Measurements from ENCODE around the gene PADI6.

DNA sequence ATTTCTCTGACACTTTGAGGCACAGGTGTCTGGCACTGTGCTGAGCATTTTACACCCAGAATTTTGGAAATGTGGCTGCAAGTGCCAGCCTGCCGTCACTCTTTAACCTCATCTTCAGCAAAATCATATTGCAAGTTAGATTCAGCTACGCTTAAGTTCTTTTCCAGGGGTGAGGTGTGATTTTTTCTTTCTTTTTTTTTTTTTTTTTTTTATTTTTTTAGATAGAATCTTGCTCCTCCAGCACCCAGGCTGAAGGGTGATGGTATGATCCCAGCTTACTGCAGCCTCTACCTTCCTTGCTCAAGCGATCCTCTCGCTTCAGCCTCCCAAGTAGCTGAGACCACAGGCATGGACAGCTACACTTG is 70.0 kb downstream of the PADI6 start:
- TF ChIP-seq POLR2AphosphoS5 (IDR thresholded peaks at IDR 0.05; ENCODE audit: low read depth, low read length) (no peak), TAF1 (IDR thresholded peaks at IDR 0.05; ENCODE audit: borderline replicate concordance, insufficient read depth, low read length) (no peak), SIN3A (IDR thresholded peaks at IDR 0.05; ENCODE audit: borderline replicate concordance, insufficient read depth, low read length) (no peak)
- TF ChIP-seq, protein P1, sequence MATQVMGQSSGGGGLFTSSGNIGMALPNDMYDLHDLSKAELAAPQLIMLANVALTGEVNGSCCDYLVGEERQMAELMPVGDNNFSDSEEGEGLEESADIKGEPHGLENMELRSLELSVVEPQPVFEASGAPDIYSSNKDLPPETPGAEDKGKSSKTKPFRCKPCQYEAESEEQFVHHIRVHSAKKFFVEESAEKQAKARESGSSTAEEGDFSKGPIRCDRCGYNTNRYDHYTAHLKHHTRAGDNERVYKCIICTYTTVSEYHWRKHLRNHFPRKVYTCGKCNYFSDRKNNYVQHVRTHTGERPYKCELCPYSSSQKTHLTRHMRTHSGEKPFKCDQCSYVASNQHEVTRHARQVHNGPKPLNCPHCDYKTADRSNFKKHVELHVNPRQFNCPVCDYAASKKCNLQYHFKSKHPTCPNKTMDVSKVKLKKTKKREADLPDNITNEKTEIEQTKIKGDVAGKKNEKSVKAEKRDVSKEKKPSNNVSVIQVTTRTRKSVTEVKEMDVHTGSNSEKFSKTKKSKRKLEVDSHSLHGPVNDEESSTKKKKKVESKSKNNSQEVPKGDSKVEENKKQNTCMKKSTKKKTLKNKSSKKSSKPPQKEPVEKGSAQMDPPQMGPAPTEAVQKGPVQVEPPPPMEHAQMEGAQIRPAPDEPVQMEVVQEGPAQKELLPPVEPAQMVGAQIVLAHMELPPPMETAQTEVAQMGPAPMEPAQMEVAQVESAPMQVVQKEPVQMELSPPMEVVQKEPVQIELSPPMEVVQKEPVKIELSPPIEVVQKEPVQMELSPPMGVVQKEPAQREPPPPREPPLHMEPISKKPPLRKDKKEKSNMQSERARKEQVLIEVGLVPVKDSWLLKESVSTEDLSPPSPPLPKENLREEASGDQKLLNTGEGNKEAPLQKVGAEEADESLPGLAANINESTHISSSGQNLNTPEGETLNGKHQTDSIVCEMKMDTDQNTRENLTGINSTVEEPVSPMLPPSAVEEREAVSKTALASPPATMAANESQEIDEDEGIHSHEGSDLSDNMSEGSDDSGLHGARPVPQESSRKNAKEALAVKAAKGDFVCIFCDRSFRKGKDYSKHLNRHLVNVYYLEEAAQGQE (IDR thresholded peaks at IDR 0.05; ENCODE audit: insufficient read depth in 1 of 2, low read depth in 2 of 2, low read length in 2 of 2) = no peak

All from PFSK-1 (cell line).